Measurements from ENCODE around the gene TMEM132D. TPM values are rescaled to one million over a fixed set of nuclear protein-coding genes. Genes with fewer than 3 reads are reported as not detected.

Gene TMEM132D
- total and polyA plus RNA-seq, 2 of the 4 experiments (the other 2 are of a cell fraction) = not detected

DNA sequence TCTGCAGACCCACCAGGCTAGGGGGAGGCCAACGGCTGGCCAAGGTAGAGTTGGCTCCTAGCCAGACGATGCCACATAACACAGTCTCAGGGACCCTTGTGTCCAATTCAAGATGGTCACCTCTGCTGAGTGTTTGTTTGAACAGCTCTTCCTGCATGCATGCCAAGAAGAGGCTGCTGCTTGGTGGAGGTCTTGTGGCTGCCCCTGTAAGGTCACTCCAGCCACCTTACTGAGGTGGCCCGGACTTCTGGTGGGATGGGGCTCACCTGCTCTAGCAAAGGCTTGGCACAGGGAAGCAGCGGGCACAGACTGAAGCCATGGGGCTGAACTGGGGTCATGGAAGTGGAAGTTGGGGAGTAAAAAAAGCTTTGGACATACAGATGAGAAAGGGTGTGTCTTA lies 840.2 kb downstream of the TMEM132D start:
- 71% methylated on average over 2 of the region's 4 CpGs; no CpG with 5 or more reads in 1 of the 2 experiments for WGBS, 2 experiments (ENCODE audit: extremely low coverage in 2 of 2, insufficient read length in 1 of 2)
- intact Hi-C loops (cut with micrococcal nuclease) (no loop called here), dilution Hi-C loops (cut with HindIII; ENCODE audit: low sequenced_read_pairs, unreplicated experiment) (no loop called here), in situ Hi-C loops (cut with MboI; ENCODE audit: low sequenced_read_pairs) (no loop called here)
- H2BK20ac ChIP-seq (ENCODE audit: low read depth, low read length) = no peak overlapping the region
- no peaks in the 10 kb centered on the region for H3K4me1 ChIP-seq (ENCODE audit: control insufficient read depth, insufficient read depth, low read length)
- H4K8ac ChIP-seq (ENCODE audit: low read depth in 2 of 2, low read length in 2 of 2) = no peak overlapping the region
- no peak overlapping the region for H3K56ac ChIP-seq (ENCODE audit: extremely low read depth, insufficient read depth, low read length)
- no peak for DNase-seq
- no peak overlapping the region for H4K91ac ChIP-seq (ENCODE audit: insufficient read depth, low read depth, low read length)
- H2BK5ac ChIP-seq (ENCODE audit: low read depth, low read length, poor library complexity, severe bottlenecking) = no peak overlapping the region
- H2BK120ac ChIP-seq (ENCODE audit: low read depth, low read length) = no peak overlapping the region
- H4K5ac ChIP-seq (ENCODE audit: low read depth, low read length) = no peak overlapping the region
- TF ChIP-seq SMC3 (IDR thresholded peaks at IDR 0.05; ENCODE audit: low read depth, low read length) (no peak), NFE2L2 (IDR thresholded peaks at IDR 0.05; ENCODE audit: low read depth, low read length) (no peak), RFX5 (IDR thresholded peaks at IDR 0.05; ENCODE audit: low read depth, low read length) (no peak), CEBPB (IDR thresholded peaks at IDR 0.05; ENCODE audit: low read depth, low read length) (no peak), FOS (IDR thresholded peaks at IDR 0.05; ENCODE audit: low read depth, low read length) (no peak), POLR2A (IDR thresholded peaks at IDR 0.05; ENCODE audit: low read depth, low read length) (no peak), MAFK (IDR thresholded peaks at IDR 0.05; ENCODE audit: low read depth, low read length) (no peak), BHLHE40 (IDR thresholded peaks at IDR 0.05; ENCODE audit: low read depth, low read length) (no peak), RAD21 (IDR thresholded peaks at IDR 0.05; ENCODE audit: low read length) (no peak), RCOR1 (IDR thresholded peaks at IDR 0.05; ENCODE audit: insufficient replicate concordance, low read length) (no peak), MXI1 (IDR thresholded peaks at IDR 0.05; ENCODE audit: borderline replicate concordance, low read depth, low read length) (no peak), CHD1 (IDR thresholded peaks at IDR 0.05; ENCODE audit: low read depth, low read length) (no peak), MAZ (IDR thresholded peaks at IDR 0.05; ENCODE audit: borderline replicate concordance, low read depth, low read length) (no peak)
- TF ChIP-seq, protein P1, sequence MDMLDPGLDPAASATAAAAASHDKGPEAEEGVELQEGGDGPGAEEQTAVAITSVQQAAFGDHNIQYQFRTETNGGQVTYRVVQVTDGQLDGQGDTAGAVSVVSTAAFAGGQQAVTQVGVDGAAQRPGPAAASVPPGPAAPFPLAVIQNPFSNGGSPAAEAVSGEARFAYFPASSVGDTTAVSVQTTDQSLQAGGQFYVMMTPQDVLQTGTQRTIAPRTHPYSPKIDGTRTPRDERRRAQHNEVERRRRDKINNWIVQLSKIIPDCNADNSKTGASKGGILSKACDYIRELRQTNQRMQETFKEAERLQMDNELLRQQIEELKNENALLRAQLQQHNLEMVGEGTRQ (IDR thresholded peaks at IDR 0.05; ENCODE audit: low read depth, low read length) = no peak
- TF ChIP-seq, protein P2, sequence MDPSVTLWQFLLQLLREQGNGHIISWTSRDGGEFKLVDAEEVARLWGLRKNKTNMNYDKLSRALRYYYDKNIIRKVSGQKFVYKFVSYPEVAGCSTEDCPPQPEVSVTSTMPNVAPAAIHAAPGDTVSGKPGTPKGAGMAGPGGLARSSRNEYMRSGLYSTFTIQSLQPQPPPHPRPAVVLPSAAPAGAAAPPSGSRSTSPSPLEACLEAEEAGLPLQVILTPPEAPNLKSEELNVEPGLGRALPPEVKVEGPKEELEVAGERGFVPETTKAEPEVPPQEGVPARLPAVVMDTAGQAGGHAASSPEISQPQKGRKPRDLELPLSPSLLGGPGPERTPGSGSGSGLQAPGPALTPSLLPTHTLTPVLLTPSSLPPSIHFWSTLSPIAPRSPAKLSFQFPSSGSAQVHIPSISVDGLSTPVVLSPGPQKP (IDR thresholded peaks at IDR 0.05; ENCODE audit: borderline replicate concordance, low read depth, low read length) = no peak
- TF ChIP-seq, protein P3, sequence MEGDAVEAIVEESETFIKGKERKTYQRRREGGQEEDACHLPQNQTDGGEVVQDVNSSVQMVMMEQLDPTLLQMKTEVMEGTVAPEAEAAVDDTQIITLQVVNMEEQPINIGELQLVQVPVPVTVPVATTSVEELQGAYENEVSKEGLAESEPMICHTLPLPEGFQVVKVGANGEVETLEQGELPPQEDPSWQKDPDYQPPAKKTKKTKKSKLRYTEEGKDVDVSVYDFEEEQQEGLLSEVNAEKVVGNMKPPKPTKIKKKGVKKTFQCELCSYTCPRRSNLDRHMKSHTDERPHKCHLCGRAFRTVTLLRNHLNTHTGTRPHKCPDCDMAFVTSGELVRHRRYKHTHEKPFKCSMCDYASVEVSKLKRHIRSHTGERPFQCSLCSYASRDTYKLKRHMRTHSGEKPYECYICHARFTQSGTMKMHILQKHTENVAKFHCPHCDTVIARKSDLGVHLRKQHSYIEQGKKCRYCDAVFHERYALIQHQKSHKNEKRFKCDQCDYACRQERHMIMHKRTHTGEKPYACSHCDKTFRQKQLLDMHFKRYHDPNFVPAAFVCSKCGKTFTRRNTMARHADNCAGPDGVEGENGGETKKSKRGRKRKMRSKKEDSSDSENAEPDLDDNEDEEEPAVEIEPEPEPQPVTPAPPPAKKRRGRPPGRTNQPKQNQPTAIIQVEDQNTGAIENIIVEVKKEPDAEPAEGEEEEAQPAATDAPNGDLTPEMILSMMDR (conservative IDR thresholded peaks at IDR 0.05; ENCODE audit: low read depth, low read length) = no peak
- no peaks in the 10 kb centered on the region for H3K9me1 ChIP-seq (ENCODE audit: insufficient read depth, low read length)
- no peak overlapping the region for H2AK5ac ChIP-seq (ENCODE audit: low read depth, low read length)
- no peak overlapping the region for H2AK9ac ChIP-seq (replicated peaks; ENCODE audit: low read depth, low read length, poor library complexity)
- no peak overlapping the region for H3K27ac ChIP-seq (ENCODE audit: insufficient read depth, low read length)
- ChIA-PET CTCF (no interaction called here), POLR2A (ENCODE audit: unreplicated experiment) (no interaction called here)
- H3K27me3 ChIP-seq (ENCODE audit: control insufficient read depth, insufficient read depth, low read length) = no peaks in the 10 kb centered on the region
- no peak overlapping the region for H2AFZ ChIP-seq (replicated peaks; ENCODE audit: low read length, poor library complexity)
- no peak for ATAC-seq (ENCODE audit: low read depth)
- H3K4me3 ChIP-seq (ENCODE audit: insufficient read depth, low read depth, low read length) = no peak overlapping the region
- H3K79me1 ChIP-seq (ENCODE audit: low read depth in 1 of 2, low read length in 2 of 2) = no peaks in the 10 kb centered on the region
- no peak overlapping the region for H2BK15ac ChIP-seq (ENCODE audit: low read depth, low read length)
- H3K23ac ChIP-seq (ENCODE audit: low read depth, low read length) = no peak overlapping the region
- no peaks in the 10 kb centered on the region for H4K20me1 ChIP-seq (ENCODE audit: insufficient read depth, low read length)
- no peak overlapping the region for H3K18ac ChIP-seq (ENCODE audit: low read depth, low read length)
- no peak overlapping the region for H3K9ac ChIP-seq (ENCODE audit: low read depth, low read length)
- H3K4me2 ChIP-seq (ENCODE audit: low read depth, low read length) = no peak overlapping the region
- no peak overlapping the region for H3K4ac ChIP-seq (ENCODE audit: low read depth, low read length)
- H3K9me3 ChIP-seq (ENCODE audit: control insufficient read depth, insufficient read depth, low read length) = peaks cover 32% of the 10 kb centered on the region
- no peaks in the 10 kb centered on the region for H3K36me3 ChIP-seq (ENCODE audit: control insufficient read depth, insufficient read depth, low read length)
- H3K14ac ChIP-seq (replicated peaks; ENCODE audit: low read depth, low read length) = no peak overlapping the region
- BruUV-seq (replicated peaks) = no TSS peak
